GM12875 (cell line): Measurements from ENCODE around the gene C2orf92.

ENCODE experiments used
- H3K4me3 ChIP-seq: one replicate; pipeline ENCODE4 v1.5.1; 2011; ENCODE audit warnings: low read depth, low read length, control low read depth
- CTCF ChIP-seq: IDR thresholded peaks from 2 replicates; pipeline ENCODE4 v1.5.1; 2011; ENCODE audit warnings: low read depth, mild to moderate bottlenecking, control low read depth, inconsistent platforms, low read length, moderate library complexity, borderline replicate concordance; ENCODE audit not compliant: insufficient read depth

C2orf92 gene

GRCh38 chr2:97712693-97713295, 43.3 kb downstream of the C2orf92 start:
- no peak overlapping the region for H3K4me3 ChIP-seq

GRCh38 chr2:97713296-97714083, 44.0 kb downstream of the C2orf92 start, which contains the start of gene ZAP70:
ZAP70 (plus strand) TSS chr2:97713576; CDS start chr2:97724037, 10,461 bp downstream.
- TF ChIP-seq CTCF: no peak
- H3K4me3 ChIP-seq: no peak within 1 kb of the TSS

More at GRCh38 chr2:97712693-97713295, 43.3 kb downstream of the C2orf92 start:
- no peak for TF ChIP-seq CTCF

- no peak for TF ChIP-seq CTCF
- no peak overlapping the region for H3K4me3 ChIP-seq
Observed at GRCh38 chr2:97714084-97714949, 44.8 kb downstream of the C2orf92 start.

GRCh38 chr2:97714950-97715652, 45.6 kb downstream of the C2orf92 start:
- TF ChIP-seq CTCF: no peak
- no peak overlapping the region for H3K4me3 ChIP-seq

- no peak for TF ChIP-seq CTCF
- no peak overlapping the region for H3K4me3 ChIP-seq
Observed at GRCh38 chr2:97715951-97716694, 46.6 kb downstream of the C2orf92 start.
